CD4-positive, alpha-beta memory T cell (primary cell): ENCODE measurements around the gene LMF2. TPM values are rescaled to one million over a fixed set of nuclear protein-coding genes. Genes with fewer than 3 reads are reported as not detected.
"Not testable (repeated sequence)": the region's sequence is repeated elsewhere in the genome, so short reads cannot be mapped to it uniquely, and the experiment has no call there.

Source experiments
- CTCF ChIA-PET: fragments of 350-600 bp; sonication (Branson Sonifier 250); formaldehyde crosslinking; loops from one replicate; lab custom pipeline; 2021; ENCODE audit warnings: inconsistent platforms; ENCODE audit not compliant: partially characterized antibody; lab: Charles Lee
- POLR2A ChIA-PET: fragments of 350-600 bp; sonication (Branson Sonifier 250); formaldehyde crosslinking; loops from one replicate; lab custom pipeline; 2021; ENCODE audit not compliant: partially characterized antibody; lab: Charles Lee
- DNase-seq, 5 donors: peaks; one replicate each; pipeline versions ENCODE4 v3.0.0 to v3.0.0-alpha.2; 2020 to 2022; ENCODE audit warnings: mixed read lengths in 1 of 5
- H3K27ac ChIP-seq: one replicate; pipeline ENCODE4 v1.7.0; 2013; ENCODE audit warnings: low read depth, low read length
- H3K27me3 ChIP-seq: 2 replicates; pipeline ENCODE4 v1.7.0; 2013; ENCODE audit warnings: mild to moderate bottlenecking, low read length, moderate library complexity; ENCODE audit not compliant: insufficient read depth
- H3K36me3 ChIP-seq: 2 replicates; pipeline ENCODE4 v1.7.0; 2013; ENCODE audit warnings: mild to moderate bottlenecking, low read length, moderate library complexity; ENCODE audit not compliant: insufficient read depth
- H3K4me1 ChIP-seq: 2 replicates; pipeline ENCODE4 v1.7.0; 2013; ENCODE audit warnings: mild to moderate bottlenecking, low read length, moderate library complexity; ENCODE audit not compliant: insufficient read depth
- H3K4me3 ChIP-seq, 2 donors: one replicate each; pipeline ENCODE4 v1.7.0; 2013; ENCODE audit warnings: low read length in 2 of 2, mild to moderate bottlenecking in 1 of 2
- H3K9me3 ChIP-seq, 2 donors: one replicate each; pipeline ENCODE4 v1.7.0; 2013; ENCODE audit warnings: low read length in 2 of 2, control low read depth in 1 of 2; ENCODE audit not compliant: control insufficient read depth in 1 of 2
- H3K27ac Mint-ChIP-seq, 7 donors: one replicate each; pipeline ENCODE4 v1.8.0; 2020 to 2021; ENCODE audit warnings: mixed read lengths in 7 of 7, mild to moderate bottlenecking in 6 of 7, inconsistent platforms in 3 of 7, moderate library complexity in 3 of 7
- H3K27me3 Mint-ChIP-seq, 2 donors: one replicate each; pipeline ENCODE4 v1.8.0; 2020 to 2021; ENCODE audit warnings: mixed read lengths in 2 of 2
- H3K36me3 Mint-ChIP-seq, 2 donors: one replicate each; pipeline ENCODE4 v1.8.0; 2020 to 2021; ENCODE audit warnings: mixed read lengths in 2 of 2, inconsistent platforms in 1 of 2, mild to moderate bottlenecking in 1 of 2
- H3K4me1 Mint-ChIP-seq, 4 donors: one replicate each; pipeline ENCODE4 v1.8.0; 2020 to 2021; ENCODE audit warnings: mixed read lengths in 4 of 4, mild to moderate bottlenecking in 1 of 4
- H3K4me3 Mint-ChIP-seq, 8 donors: one replicate each; pipeline ENCODE4 v1.8.0; 2020 to 2021; ENCODE audit warnings: mixed read lengths in 8 of 8, mild to moderate bottlenecking in 7 of 8, moderate library complexity in 6 of 8, inconsistent platforms in 3 of 8
- H3K9me3 Mint-ChIP-seq, 8 donors: one replicate each; pipeline ENCODE4 v1.8.0; 2020 to 2021; ENCODE audit warnings: mixed read lengths in 8 of 8, mild to moderate bottlenecking in 5 of 8, inconsistent platforms in 3 of 8, moderate library complexity in 1 of 8
- intact Hi-C: fragments of 100-400 bp; cut with micrococcal nuclease; formaldehyde crosslinking; loops from one replicate; pipeline ENCODE4 v1.15.1; 2023
- polyA plus RNA-seq, 2 donors: library from polyadenylated mRNA; unstranded; fragments of 300-500 nt; fragmentation: Illumina TruSeq; gene quantifications; one replicate each; pipeline ENCODE4 v1.2.3, GENCODE V29; 2021
- total RNA-seq, 2 experiments: library from RNA; stranded (reverse); gene quantifications; one replicate each; pipeline ENCODE4 v1.2.3, GENCODE V29; 2021

LMF2 gene
- total and polyA plus RNA-seq, 4 experiments from 2014 or later: 21.7 to 155 (median 93.1) TPM

DNA sequence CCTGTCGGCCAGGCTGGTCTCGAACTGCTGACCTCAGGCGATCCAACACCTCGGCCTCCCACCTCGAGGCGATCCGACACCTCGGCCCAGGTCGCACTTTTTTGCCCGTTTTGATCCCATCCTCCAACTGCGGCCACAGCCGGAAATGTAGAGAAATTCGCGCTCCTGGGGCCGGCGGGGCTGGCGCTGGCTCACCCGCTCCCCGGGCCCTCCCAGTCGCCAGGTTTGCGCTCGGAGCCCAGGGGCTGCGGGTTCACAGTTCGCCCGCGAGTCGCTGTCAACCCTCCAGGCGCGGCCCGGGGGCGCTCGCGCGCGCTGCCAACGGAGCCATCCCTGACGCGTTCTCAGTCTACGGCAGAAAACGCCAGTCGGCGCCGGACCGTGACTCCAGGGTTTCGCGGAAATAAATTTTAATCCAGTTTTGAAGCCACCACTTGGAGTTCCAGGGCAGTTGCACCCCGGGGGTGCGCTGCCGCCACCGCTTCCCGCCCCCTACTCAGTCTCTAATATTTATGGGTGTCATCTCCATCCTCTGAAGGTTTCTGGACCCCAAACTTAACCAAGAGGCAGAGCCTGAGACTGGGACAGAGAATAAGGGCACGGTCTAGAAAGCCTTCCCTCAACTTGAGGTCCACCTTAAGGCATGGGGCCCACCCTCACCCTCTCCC is 36.7 kb upstream of the LMF2 start:
- ChIA-PET POLR2A (interaction anchor here (0.6 to 2.8 kb wide), 8 partner anchors 12 to 77 kb away, joined by 3 to 27 read pairs (median 9); partner anchors contain the start of genes LMF2, NCAPH2, SCO2 and SYCE3), CTCF (interaction anchor here (1.0 to 9.2 kb wide), 5 partner anchors 17 to 76 kb away, joined by 3 to 135 read pairs (median 5); partner anchors contain the start of genes SCO2, SYCE3 and TYMP)
- Mint-ChIP-seq H3K9me3 (no peaks in the 10 kb centered on the region), H3K27ac (peak overlapping the region; percentile 42 to 91 (median 85)), H3K36me3 (no peaks in the 10 kb centered on the region), H3K4me1 (peaks cover 26 to 62% (median 42%) of the 10 kb centered on the region in 4 donors), H3K4me3 (peak overlapping the region in 7 of 8 donors; percentile 64 to 79 (median 69)), H3K27me3 (no peaks in the 10 kb centered on the region)
- Histone ChIP-seq H3K4me3 (peak overlapping the region; percentile 24 to 51), H3K9me3 (no peaks in the 10 kb centered on the region), H3K4me1 (peaks cover 51% of the 10 kb centered on the region), H3K27ac (peak overlapping the region; percentile 59), H3K36me3 (no peaks in the 10 kb centered on the region), H3K27me3 (no peaks in the 10 kb centered on the region)
- DNase-seq: peak; percentile 72 to 82 (median 76)
- intact Hi-C loops: loop anchor here (1.0 to 2.0 kb wide), 4 partner anchors 19 to 147 kb away; partner anchors contain the start of genes CHKB and SYCE3

DNA sequence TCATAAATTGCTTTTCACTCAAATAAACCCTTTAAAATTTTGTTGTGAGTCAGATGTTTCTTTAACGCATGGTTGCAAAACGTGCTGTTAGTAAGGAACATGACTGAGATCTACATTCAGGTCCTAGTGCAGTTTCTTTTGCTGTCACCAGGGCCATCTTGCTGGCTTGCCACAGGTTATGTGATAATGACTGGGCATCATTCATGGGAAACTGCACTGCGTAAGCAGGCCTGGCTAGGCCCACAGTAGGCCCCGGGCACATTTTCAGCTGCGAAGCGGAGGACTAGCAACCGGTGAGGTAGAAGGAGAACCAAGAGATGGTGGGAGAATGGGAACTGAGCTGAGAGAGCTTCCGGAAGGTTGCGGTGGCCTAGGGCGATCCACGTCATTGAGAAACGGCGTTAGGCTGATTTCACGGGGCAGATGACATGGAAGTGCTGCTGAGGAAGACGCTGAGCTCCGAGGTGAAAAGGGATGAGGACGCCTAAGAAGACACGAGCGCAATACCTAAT is 35.0 kb upstream of the LMF2 start:
- intact Hi-C loops: no loop called here
- no peaks in the 10 kb centered on the region for H3K9me3 ChIP-seq
- H3K4me1 ChIP-seq: peaks cover 59% of the 10 kb centered on the region
- H3K4me3 ChIP-seq: no peak overlapping the region
- Mint-ChIP-seq H3K27ac (peak overlapping the region; percentile 59 to 97 (median 91)), H3K4me1 (peaks cover 31 to 66% (median 51%) of the 10 kb centered on the region in 4 donors), H3K36me3 (no peaks in the 10 kb centered on the region), H3K27me3 (no peaks in the 10 kb centered on the region), H3K9me3 (peaks cover 0 to 1% (median 0%) of the 10 kb centered on the region in 8 donors), H3K4me3 (peak overlapping the region in 6 of 8 donors; percentile 3 to 62 (median 53))
- no peaks in the 10 kb centered on the region for H3K27me3 ChIP-seq
- POLR2A ChIA-PET: interaction anchor here (1.0 to 10.4 kb wide), 2 partner anchors 14 to 79 kb away, joined by 3 to 321 read pairs; partner anchors contain the start of genes SCO2 and TYMP
- DNase-seq: no peak
- CTCF ChIA-PET: interaction anchor here (1.4 to 9.2 kb wide), 2 partner anchors 15 to 79 kb away, joined by 7 to 135 read pairs; partner anchors contain the start of genes SCO2 and TYMP
- no peaks in the 10 kb centered on the region for H3K36me3 ChIP-seq
- no peak overlapping the region for H3K27ac ChIP-seq

DNA sequence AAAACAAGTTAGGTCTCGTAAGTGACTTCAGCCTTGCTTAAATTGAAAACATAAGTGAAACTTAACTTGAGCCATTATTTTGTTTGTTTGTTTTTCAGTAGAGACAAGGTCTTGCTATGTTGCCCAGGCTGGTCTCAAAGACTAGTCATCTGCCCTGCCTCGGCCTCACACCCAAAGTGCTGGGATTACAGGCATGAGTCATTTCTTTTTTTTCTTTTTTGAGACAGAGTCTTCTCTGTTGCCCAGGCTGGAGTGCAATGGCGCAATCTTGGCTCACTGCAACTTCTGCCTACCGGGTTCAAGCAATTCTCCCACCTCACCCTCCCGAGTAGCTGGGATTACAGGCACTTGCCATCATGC is 34.1 kb upstream of the LMF2 start:
- H3K9me3 ChIP-seq, H3K27me3 Mint-ChIP-seq, H3K36me3 ChIP-seq, intact Hi-C loops, H3K27me3 ChIP-seq, H3K27ac ChIP-seq, H3K4me3 ChIP-seq, H3K36me3 Mint-ChIP-seq, H3K9me3 Mint-ChIP-seq, DNase-seq: not testable (repeated sequence)
- Mint-ChIP-seq H3K27ac (peak overlapping the region; percentile 29 to 98 (median 96)), H3K4me1 (peaks cover 30 to 63% (median 49%) of the 10 kb centered on the region in 4 donors), H3K4me3 (peak overlapping the region in 1 of 8 donors; percentile 8)
- CTCF ChIA-PET: interaction anchor here (1.4 to 9.2 kb wide), 4 partner anchors 14 to 80 kb away, joined by 7 to 135 read pairs (median 18); partner anchors contain the start of genes SCO2, SYCE3 and TYMP
- POLR2A ChIA-PET: interaction anchor here (1.0 to 10.4 kb wide), 4 partner anchors 14 to 79 kb away, joined by 3 to 321 read pairs (median 14); partner anchors contain the start of genes CHKB, LMF2, NCAPH2 and SCO2
- H3K4me1 ChIP-seq: peaks cover 59% of the 10 kb centered on the region

DNA sequence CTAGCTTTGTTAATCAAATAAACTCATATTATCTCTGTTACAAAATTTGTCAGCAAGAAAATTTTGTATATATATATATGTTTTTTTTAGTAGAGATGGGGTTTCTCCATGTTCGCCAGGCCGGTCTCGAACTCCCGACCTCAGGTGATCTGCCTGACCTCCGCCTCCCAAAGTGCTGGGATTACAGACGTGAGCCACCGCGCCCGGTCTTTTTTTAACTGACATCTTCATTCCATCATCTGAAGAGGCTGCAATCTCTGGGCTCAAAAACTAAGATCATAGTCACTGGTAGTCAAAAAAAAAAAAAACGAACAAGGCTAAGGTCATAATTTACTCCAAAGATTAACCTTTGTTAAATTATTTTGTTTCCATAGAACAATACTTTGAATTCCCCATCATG is 32.9 kb upstream of the LMF2 start:
- H3K4me3 Mint-ChIP-seq: peak overlapping the region in 3 of 8 donors; percentile 20 to 50 (median 21)

DNA sequence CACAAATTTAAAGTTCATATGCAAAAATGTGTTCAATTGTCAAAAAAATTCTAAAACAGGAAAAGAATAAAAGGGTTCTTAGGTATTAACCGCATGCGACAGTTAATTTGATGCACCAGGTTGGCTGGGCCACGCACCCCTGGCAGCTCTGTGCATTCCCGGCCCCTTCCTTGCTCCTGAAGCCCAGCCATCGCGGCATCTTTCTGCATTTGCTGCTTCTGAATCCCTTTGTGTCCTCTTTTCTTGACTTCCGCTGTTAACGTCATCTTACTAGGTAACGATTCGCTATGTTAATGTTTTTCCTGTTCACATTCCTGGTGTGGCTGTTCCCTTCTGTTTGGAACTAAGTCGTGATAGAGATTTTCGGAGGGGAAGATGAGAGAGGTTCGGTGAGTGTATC is 30.3 kb upstream of the LMF2 start:
- H3K36me3 ChIP-seq: no peaks in the 10 kb centered on the region
- no peaks in the 10 kb centered on the region for H3K36me3 Mint-ChIP-seq
- H3K27ac Mint-ChIP-seq: peak overlapping the region; percentile 86 to 100 (median 96)
- intact Hi-C loops: no loop called here
- ChIA-PET POLR2A (interaction anchor here (2.3 to 10.4 kb wide), 5 partner anchors 10 to 347 kb away, joined by 12 to 321 read pairs (median 52); partner anchors contain the start of genes SCO2 and TYMP), CTCF (interaction anchor here (1.2 to 9.2 kb wide), 4 partner anchors 10 to 83 kb away, joined by 4 to 135 read pairs (median 18); partner anchors contain the start of genes SCO2, SYCE3 and TYMP)
- no peak for DNase-seq
- peaks cover 41% of the 10 kb centered on the region for H3K4me1 ChIP-seq
- H3K27me3 ChIP-seq: no peaks in the 10 kb centered on the region
- peaks cover 25 to 61% (median 49%) of the 10 kb centered on the region in 4 donors for H3K4me1 Mint-ChIP-seq
- H3K9me3 Mint-ChIP-seq: peaks cover 0 to 1% (median 0%) of the 10 kb centered on the region in 8 donors
- peak overlapping the region in 6 of 8 donors; percentile 49 to 70 (median 60) for H3K4me3 Mint-ChIP-seq
- H3K27me3 Mint-ChIP-seq: no peaks in the 10 kb centered on the region
- no peaks in the 10 kb centered on the region for H3K9me3 ChIP-seq
- H3K27ac ChIP-seq: peak overlapping the region; percentile 99
- no peak overlapping the region for H3K4me3 ChIP-seq

More for the DNA sequence above, 32.9 kb upstream of the LMF2 start:
- Histone ChIP-seq H3K27ac (peak overlapping the region; percentile 99), H3K9me3 (no peaks in the 10 kb centered on the region), H3K4me1 (peaks cover 49% of the 10 kb centered on the region), H3K27me3 (no peaks in the 10 kb centered on the region), H3K4me3 (no peak overlapping the region), H3K36me3 (no peaks in the 10 kb centered on the region)
- Mint-ChIP-seq H3K36me3 (no peaks in the 10 kb centered on the region), H3K9me3 (peaks cover 0 to 1% (median 0%) of the 10 kb centered on the region in 8 donors), H3K27ac (peak overlapping the region; percentile 90 to 98 (median 96)), H3K27me3 (no peaks in the 10 kb centered on the region), H3K4me1 (peaks cover 23 to 55% (median 41%) of the 10 kb centered on the region in 4 donors)
- DNase-seq: no peak
- intact Hi-C loops: no loop called here
- ChIA-PET CTCF (interaction anchor here (0.8 to 9.2 kb wide), 10 partner anchors 8 to 298 kb away, joined by 3 to 135 read pairs (median 4); partner anchors contain the start of genes LMF2, NCAPH2, SCO2 and SYCE3), POLR2A (interaction anchor here (1.3 to 10.4 kb wide), 16 partner anchors 8 to 96 kb away, joined by 4 to 321 read pairs (median 14); partner anchors contain the start of genes CHKB, LMF2, NCAPH2 and SCO2)

DNA sequence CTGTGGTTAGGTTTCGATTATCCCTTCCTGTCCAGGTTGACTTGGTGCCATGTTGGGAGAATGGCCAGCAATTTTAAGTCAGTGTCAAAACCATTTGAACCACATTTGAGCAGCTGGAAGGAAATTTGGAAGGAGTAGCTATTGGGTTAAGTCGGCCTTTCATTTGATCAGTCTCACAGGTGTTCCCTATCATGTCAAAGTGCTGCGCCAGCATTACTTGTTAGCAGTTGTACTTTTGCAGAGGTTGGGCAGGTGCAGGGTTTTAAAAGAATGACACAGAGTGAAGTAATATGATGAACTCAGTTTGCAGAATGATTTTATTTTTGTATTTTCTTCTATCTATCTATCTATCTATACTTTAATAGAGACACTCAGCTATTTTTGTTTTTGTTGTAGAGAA is 28.7 kb upstream of the LMF2 start:
- peak overlapping the region in 2 of 8 donors; percentile 20 to 24 for H3K4me3 Mint-ChIP-seq
- no peak for DNase-seq
- H3K36me3 ChIP-seq: no peaks in the 10 kb centered on the region
- no peaks in the 10 kb centered on the region for H3K27me3 Mint-ChIP-seq
- intact Hi-C loops: no loop called here
- H3K4me1 Mint-ChIP-seq: peaks cover 19 to 56% (median 46%) of the 10 kb centered on the region in 4 donors
- no peaks in the 10 kb centered on the region for H3K9me3 ChIP-seq
- ChIA-PET CTCF (interaction anchor here (1.3 to 9.2 kb wide), 5 partner anchors 9 to 85 kb away, joined by 3 to 135 read pairs (median 7); partner anchors contain the start of genes SCO2, SYCE3 and TYMP), POLR2A (interaction anchor here (0.6 to 10.4 kb wide), 3 partner anchors 8 to 140 kb away, joined by 3 to 321 read pairs (median 6); partner anchors contain the start of genes SCO2, SYCE3 and TYMP)
- H3K27ac ChIP-seq: no peak overlapping the region
- H3K9me3 Mint-ChIP-seq: peaks cover 0 to 1% (median 0%) of the 10 kb centered on the region in 8 donors
- H3K27ac Mint-ChIP-seq: peak overlapping the region in 6 of 7 donors; percentile 22 to 97 (median 52)
- H3K4me3 ChIP-seq: no peak overlapping the region
- H3K27me3 ChIP-seq: no peaks in the 10 kb centered on the region
- peaks cover 50% of the 10 kb centered on the region for H3K4me1 ChIP-seq
- no peaks in the 10 kb centered on the region for H3K36me3 Mint-ChIP-seq
